Adrenal gland (tissue), 12 donors: ENCODE measurements around the gene ST8SIA4. TPM values are rescaled to one million over a fixed set of nuclear protein-coding genes. Genes with fewer than 3 reads are reported as not detected.

Experiments used
- DNase-seq, 7 donors: peaks; one replicate each; pipeline ENCODE4 v3.0.0-alpha.2; 2019 to 2020
- H3K27ac ChIP-seq, 5 donors: fragments of 200-600 bp; sonication (generic) in 4 of 5; 1 replicate in 3 of 5; 2 replicates in 2 of 5; pipeline versions ENCODE4 v1.5.1 to v1.8.0; 2016 to 2020; ENCODE audit warnings: mild to moderate bottlenecking in 1 of 5
- H3K27me3 ChIP-seq: fragments of 200-600 bp; 2 replicates; pipeline ENCODE4 v1.8.0; 2021
- H3K36me3 ChIP-seq, 2 donors: fragments of 200-600 bp; replicated peaks in 1 of 2; 1 replicate in 1 of 2; 2 replicates in 1 of 2; pipeline versions ENCODE4 v1.5.1 to v1.8.0; 2018 to 2022
- H3K4me1 ChIP-seq, 2 donors: fragments of 200-600 bp; replicated peaks in 1 of 2; 1 replicate in 1 of 2; 2 replicates in 1 of 2; pipeline versions ENCODE4 v1.5.1 to v1.8.0; 2018 to 2021
- H3K4me3 ChIP-seq, 4 donors: fragments of 200-600 bp; sonication (generic) in 3 of 4; one replicate each; pipeline ENCODE4 v1.5.1; 2016 to 2018
- H3K9me3 ChIP-seq, 3 donors: fragments of 200-600 bp; sonication (generic) in 1 of 3; replicated peaks in 1 of 3; 1 replicate in 2 of 3; 2 replicates in 1 of 3; pipeline versions ENCODE4 v1.5.1 to v1.8.0; 2016 to 2021
- CTCF ChIP-seq, 6 experiments: fragments of 450-650 bp in 4 of 6; fragments of 200-600 bp in 2 of 6; sonication (generic) in 1 of 6; IDR thresholded peaks; 1 replicate in 5 of 6; 2 replicates in 1 of 6; pipeline versions ENCODE4 v1.5.1 to v1.8.0; 2016 to 2021; ENCODE audit warnings: antibody characterized with exemption in 6 of 6, mild to moderate bottlenecking in 2 of 6, moderate library complexity in 1 of 6
- POLR2A ChIP-seq, 2 donors: fragments of 450-650 bp; IDR thresholded peaks; one replicate each; pipeline ENCODE4 v1.6.1; 2017; ENCODE audit warnings: antibody characterized with exemption in 2 of 2, mild to moderate bottlenecking in 2 of 2, moderate library complexity in 1 of 2
- WGBS, 4 donors: extraction: QIAGEN DNeasy Blood & Tissue Kit in 2 of 4; methylation state at CpG; one replicate each; pipeline versions ENCODE4 v1.1.5 to v1.1.7; 2013 to 2017; 5-methylcytosine and 5-hydroxymethylcytosine counted together
- intact Hi-C, 2 donors: fragments of 100-400 bp; cut with DNase I; formaldehyde crosslinking; loops; one replicate each; pipeline versions ENCODE4 v1.14.1 to v1.15.0; 2022 to 2023
- microRNA counts, 2 donors: library from miRNA; unstranded; fragments of <30 nt; microRNA quantifications; one replicate each; lab custom pipeline; 2016
- microRNA-seq, 3 donors: library from miRNA; unstranded; fragments of <30 nt; microRNA quantifications; one replicate each; pipeline ENCODE4, GENCODE V29; 2017 to 2020
- polyA plus RNA-seq, 3 donors: library from polyadenylated mRNA; stranded (reverse); fragments of 200-250 nt in 2 of 3; fragments of 350-450 nt in 1 of 3; fragmentation: Illumina TruSeq in 1 of 3; extraction: RNeasy Lipid Tissue Mini Kit (QIAGEN cat#74804) in 1 of 3; gene quantifications; one replicate each; pipeline ENCODE4 v1.2.3, GENCODE V29; 2013 to 2014
- small RNA-seq, 2 donors: library from RNA; depleted of rRNA; stranded (forward); fragments of <200 nt; gene quantifications; one replicate each; pipeline ENCODE3, GENCODE V24; 2016
- total RNA-seq, 9 donors: library from RNA; depleted of rRNA in 4 of 9; stranded (reverse); fragments of >200 nt in 4 of 9; fragments of 120-200 nt in 1 of 9; fragmentation: NEBNext Ultra II Directional in 1 of 9; extraction: Animal tissue kit (Norgen Biotek cat#: 25700) in 1 of 9; gene quantifications; one replicate each; pipeline versions ENCODE4 v1.1.0 to v1.2.4, GENCODE V29; 2013 to 2023
- donor health status: healthy with polysubstance abuse.
- donor health status: Bipolar disorder and iron deficiency.
- donor health status: DM: yes; HTN: yes; CAD: no.
- donor health status: DM: no; HTN: no; CAD: no.
- donor health status: DM: no; HTN: no; CAD: no.
- donor health status: DM: yes; HTN: yes; CAD: no.

The ST8SIA4 gene
- total and polyA plus RNA-seq, 12 donors: 0.85 to 11.4 (median 5.5) TPM

GRCh38 chr5:100758780-100759179 is 144.3 kb downstream of the ST8SIA4 start:
- Histone ChIP-seq H3K4me3 (no peak overlapping the region), H3K4me1 (no peaks in the 10 kb centered on the region), H3K9me3 (peaks cover 0 to 4% (median 0%) of the 10 kb centered on the region in 3 donors), H3K27me3 (no peaks in the 10 kb centered on the region), H3K36me3 (no peaks in the 10 kb centered on the region), H3K27ac (no peak overlapping the region)
- no peak for TF ChIP-seq CTCF (IDR thresholded peaks at IDR 0.05)
- TF ChIP-seq POLR2A (IDR thresholded peaks at IDR 0.05): no peak
- intact Hi-C loops: no loop called here
- 46 to 71% (median 55%) methylated on average over 1 of the region's 1 CpG for WGBS, 4 donors
- DNase-seq: no peak

GRCh38 chr5:100758306-100758705 is 144.8 kb downstream of the ST8SIA4 start:
- Histone ChIP-seq H3K9me3 (peaks cover 0 to 4% (median 0%) of the 10 kb centered on the region in 3 donors), H3K27me3 (no peaks in the 10 kb centered on the region), H3K4me1 (no peaks in the 10 kb centered on the region), H3K4me3 (no peak overlapping the region), H3K27ac (no peak overlapping the region), H3K36me3 (no peaks in the 10 kb centered on the region)
- DNase-seq: no peak
- 84 to 93% (median 90%) methylated on average over 5 of the region's 5 CpGs for WGBS, 4 donors
- intact Hi-C loops: no loop called here
- no peak for TF ChIP-seq POLR2A (IDR thresholded peaks at IDR 0.05)
- no peak for TF ChIP-seq CTCF (IDR thresholded peaks at IDR 0.05)

- Histone ChIP-seq H3K4me3 (no peak overlapping the region), H3K27ac (no peak overlapping the region), H3K4me1 (no peaks in the 10 kb centered on the region), H3K9me3 (peaks cover 0 to 4% (median 0%) of the 10 kb centered on the region in 3 donors), H3K27me3 (no peaks in the 10 kb centered on the region), H3K36me3 (no peaks in the 10 kb centered on the region)
- intact Hi-C loops: no loop called here
- no peak for DNase-seq
- TF ChIP-seq POLR2A (IDR thresholded peaks at IDR 0.05): no peak
- no peak for TF ChIP-seq CTCF (IDR thresholded peaks at IDR 0.05)
- 46 to 62% (median 49%) methylated on average over 8 of the region's 8 CpGs for WGBS, 4 donors
Observed at GRCh38 chr5:100757618-100758017, 145.5 kb downstream of the ST8SIA4 start.

MicroRNA genes within 50 kb of the gene (microRNA counts, 767-probe panel; counts per million panel counts)
- 0 counts per million in 2 donors for microRNA hsa-miR-548p (lab: Ali Mortazavi, UCI)

Small RNA genes lying within 50 kb of the gene (microRNA-seq; reads per million reads assigned to microRNA genes)
- gene MIR548P: 0 reads per million in 3 donors

Small RNA genes lying within 50 kb of the gene (small RNA-seq; reads per million reads assigned to genes)
- 0 reads per million in 2 donors for gene MIR548P
